Bronchial epithelial cell (primary cell): ENCODE measurements around the gene CRADD. TPM values are rescaled to one million over a fixed set of nuclear protein-coding genes. Genes with fewer than 3 reads are reported as not detected.
A peak's percentile ranks its signal among the peaks of the same experiment; 100 is the strongest.
"Not testable (repeated sequence)": the region's sequence is repeated elsewhere in the genome, so short reads cannot be mapped to it uniquely, and the experiment has no call there.

Experiments used
- DNase-seq: peaks from one replicate; pipeline ENCODE4 v3.0.0-alpha.2; 2010; ENCODE audit warnings: low read depth
- FAIRE-seq: peaks from 2 replicates; lab custom pipeline; 2011; peaks lifted over from hg19 to GRCh38; lab: Jason Lieb, UNC
- H3K27me3 ChIP-seq: 2 replicates; pipeline ENCODE4 v1.5.1; 2011; ENCODE audit warnings: low read length; ENCODE audit not compliant: control insufficient read depth, insufficient read depth
- H3K36me3 ChIP-seq: 2 replicates; pipeline ENCODE4 v1.5.1; 2011; ENCODE audit warnings: low read length; ENCODE audit not compliant: control insufficient read depth, insufficient read depth
- H3K4me3 ChIP-seq: 2 replicates; pipeline ENCODE4 v1.5.1; 2011; ENCODE audit warnings: mild to moderate bottlenecking, low read depth, low read length, control low read depth
- total RNA-seq: library from RNA; depleted of rRNA; stranded (reverse); fragments of >200 nt; gene quantifications from 2 replicates; pipeline ENCODE4 v1.2.1, GENCODE V29; 2014
- TF ChIP-seq, protein P1 (sequence below): IDR thresholded peaks from 2 replicates; pipeline ENCODE4 v1.5.1; 2011; ENCODE audit warnings: mild to moderate bottlenecking, moderate library complexity, low read length, control low read depth, inconsistent platforms; ENCODE audit not compliant: insufficient read depth, severe bottlenecking

Gene CRADD
- total RNA-seq, 1 donor from 2014 or later, result 11.8 TPM

DNA sequence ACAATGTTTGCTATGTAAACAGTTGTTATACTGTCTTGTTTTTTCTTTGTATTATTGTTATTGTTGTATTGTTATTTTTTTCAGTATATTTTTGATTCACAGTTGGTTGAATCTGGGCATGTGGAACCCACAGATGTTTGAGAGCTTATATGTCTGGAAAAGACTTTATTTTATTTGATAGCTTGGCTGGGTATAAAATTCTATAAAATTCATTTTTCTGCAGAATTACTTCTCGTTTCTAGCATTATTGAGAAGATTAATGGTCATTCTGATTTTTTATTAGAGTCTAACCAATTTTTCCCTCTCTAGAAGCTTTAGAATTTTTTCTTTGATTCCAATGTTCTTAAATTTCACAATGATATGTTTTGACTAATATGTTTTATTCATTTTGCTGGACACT lies 188.6 kb downstream of the CRADD start:
- no peaks in the 10 kb centered on the region for H3K27me3 ChIP-seq
- no peaks in the 10 kb centered on the region for H3K36me3 ChIP-seq
- no peak overlapping the region for H3K4me3 ChIP-seq
- TF ChIP-seq, protein P1, sequence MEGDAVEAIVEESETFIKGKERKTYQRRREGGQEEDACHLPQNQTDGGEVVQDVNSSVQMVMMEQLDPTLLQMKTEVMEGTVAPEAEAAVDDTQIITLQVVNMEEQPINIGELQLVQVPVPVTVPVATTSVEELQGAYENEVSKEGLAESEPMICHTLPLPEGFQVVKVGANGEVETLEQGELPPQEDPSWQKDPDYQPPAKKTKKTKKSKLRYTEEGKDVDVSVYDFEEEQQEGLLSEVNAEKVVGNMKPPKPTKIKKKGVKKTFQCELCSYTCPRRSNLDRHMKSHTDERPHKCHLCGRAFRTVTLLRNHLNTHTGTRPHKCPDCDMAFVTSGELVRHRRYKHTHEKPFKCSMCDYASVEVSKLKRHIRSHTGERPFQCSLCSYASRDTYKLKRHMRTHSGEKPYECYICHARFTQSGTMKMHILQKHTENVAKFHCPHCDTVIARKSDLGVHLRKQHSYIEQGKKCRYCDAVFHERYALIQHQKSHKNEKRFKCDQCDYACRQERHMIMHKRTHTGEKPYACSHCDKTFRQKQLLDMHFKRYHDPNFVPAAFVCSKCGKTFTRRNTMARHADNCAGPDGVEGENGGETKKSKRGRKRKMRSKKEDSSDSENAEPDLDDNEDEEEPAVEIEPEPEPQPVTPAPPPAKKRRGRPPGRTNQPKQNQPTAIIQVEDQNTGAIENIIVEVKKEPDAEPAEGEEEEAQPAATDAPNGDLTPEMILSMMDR, result no peak
- DNase-seq (no peak), FAIRE-seq (no peak)

DNA sequence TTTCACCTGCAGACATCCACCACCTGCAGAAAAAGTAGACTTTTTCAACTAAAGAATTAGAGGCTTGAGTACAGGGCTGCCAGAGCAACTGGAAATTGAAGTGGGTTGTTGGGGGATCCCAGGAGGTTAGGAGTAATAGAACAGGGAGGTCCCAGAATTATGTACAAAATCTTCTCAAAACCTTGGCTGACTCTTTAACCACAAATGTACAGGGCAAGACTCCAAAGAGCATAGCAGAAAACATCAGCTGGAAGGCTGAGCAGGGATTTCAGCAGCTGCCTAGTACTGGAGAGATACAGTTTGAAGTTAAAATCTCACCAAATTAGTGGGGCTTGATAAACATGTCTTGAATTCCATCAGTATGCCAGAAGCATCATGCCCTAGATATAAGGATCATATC lies 191.6 kb downstream of the CRADD start:
- peak; percentile 60 for FAIRE-seq
- TF ChIP-seq, protein P1, result no peak

DNA sequence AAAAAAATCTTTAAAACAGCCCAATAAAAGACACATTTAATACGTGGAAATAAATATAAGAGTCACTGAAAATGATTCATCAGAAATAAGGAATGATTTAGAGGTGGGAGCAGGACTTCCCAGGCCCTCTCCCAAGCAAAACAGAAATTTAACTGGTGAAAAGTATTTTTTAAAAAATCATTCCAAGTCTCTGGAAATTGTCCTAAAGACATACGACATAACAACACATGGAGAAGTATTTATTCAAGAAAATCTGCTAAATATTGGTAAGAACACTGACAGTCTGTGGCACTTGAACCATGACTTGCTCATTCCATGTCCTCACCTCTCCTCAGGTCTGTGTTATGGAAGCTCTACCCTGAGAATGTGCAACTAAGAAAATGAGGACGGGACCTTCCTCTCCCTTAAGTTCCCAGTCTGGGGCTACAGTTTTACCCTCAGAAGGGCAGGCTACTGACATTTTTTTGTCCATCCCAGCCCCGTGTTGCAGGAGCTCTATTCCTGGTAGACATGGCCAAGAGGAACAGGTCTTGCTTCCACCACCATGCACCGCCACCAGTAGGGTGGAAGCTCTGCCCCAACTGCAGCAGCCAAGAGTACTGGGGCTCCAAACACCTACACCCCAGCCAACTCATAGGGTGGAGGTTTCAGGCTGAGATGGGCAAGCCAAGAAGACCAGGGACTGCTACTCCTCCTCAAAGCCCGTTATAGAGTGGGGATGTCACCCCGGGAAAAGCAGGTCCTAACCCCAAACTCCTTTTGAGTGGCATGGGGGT lies 193.0 kb downstream of the CRADD start:
- Histone ChIP-seq H3K4me3 (no peak overlapping the region), H3K27me3 (no peaks in the 10 kb centered on the region), H3K36me3 (no peaks in the 10 kb centered on the region)
- TF ChIP-seq, protein P1, result no peak
- DNase-seq, result no peak
- FAIRE-seq, result no peak

More for the DNA sequence above, 191.6 kb downstream of the CRADD start:
- no peaks in the 10 kb centered on the region for H3K36me3 ChIP-seq
- DNase-seq, result no peak
- H3K27me3 ChIP-seq, result no peaks in the 10 kb centered on the region
- no peak overlapping the region for H3K4me3 ChIP-seq

DNA sequence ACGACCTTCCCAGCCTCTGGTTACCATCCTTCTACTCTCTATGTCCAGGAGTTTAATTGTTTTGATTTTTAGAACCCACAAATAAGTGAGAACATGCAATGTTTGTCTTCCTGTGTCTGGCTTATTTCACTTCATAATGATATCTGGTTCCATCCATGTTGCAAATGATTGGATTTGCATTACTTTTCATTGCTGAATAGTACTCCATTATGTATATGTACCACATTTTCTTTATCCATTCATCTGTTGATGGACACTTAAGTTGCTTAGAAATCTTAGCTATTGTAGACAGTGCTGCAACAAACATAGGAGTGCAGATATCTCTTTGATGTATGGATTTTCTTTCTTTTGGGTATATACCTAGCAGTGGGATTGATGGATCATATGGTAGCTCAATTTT lies 194.4 kb downstream of the CRADD start:
- DNase-seq, H3K4me3 ChIP-seq, H3K27me3 ChIP-seq, H3K36me3 ChIP-seq, FAIRE-seq: not testable (repeated sequence)

DNA sequence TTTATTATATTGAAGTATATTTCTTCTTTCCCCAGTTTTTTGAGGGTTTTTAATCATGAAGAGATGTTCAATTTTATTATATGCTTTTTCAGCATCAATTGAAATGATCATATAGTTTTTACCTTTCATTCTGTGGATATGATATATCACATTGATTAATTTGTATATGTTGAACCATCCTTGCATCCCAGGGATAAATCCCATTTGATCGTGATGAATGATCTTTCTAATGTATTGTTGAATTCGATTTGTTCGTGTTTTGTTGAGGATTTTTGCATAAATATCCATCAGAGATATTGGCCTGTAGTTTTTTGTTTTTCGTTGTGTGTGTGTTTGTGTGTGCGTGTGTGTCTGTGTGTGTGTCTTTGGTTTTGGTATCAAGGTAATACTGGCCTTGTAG lies 196.4 kb downstream of the CRADD start:
- DNase-seq (no peak), FAIRE-seq (no peak)
- Histone ChIP-seq H3K36me3 (no peaks in the 10 kb centered on the region), H3K27me3 (no peaks in the 10 kb centered on the region), H3K4me3 (no peak overlapping the region)
- TF ChIP-seq, protein P1, result no peak

DNA sequence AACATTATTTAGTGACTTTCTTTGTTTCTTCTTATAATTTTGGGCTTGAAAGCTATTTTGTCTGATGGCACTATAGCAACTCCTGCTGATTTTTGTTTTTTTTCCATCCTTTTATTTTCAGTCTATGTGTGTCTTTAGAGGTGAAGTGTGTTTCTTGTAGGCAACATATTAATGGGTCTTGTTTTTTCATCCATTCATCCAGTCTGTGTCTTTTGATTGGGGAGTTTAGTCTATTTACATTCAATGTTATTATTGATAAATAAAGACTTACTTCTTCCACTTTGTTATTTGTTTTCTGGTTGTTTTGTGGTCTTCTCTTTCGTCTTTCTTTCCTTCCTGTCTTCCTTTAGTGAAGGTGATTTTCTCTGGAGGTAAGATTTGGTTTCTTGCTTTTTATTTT lies 198.0 kb downstream of the CRADD start:
- FAIRE-seq (no peak), DNase-seq (no peak)
- no peaks in the 10 kb centered on the region for H3K36me3 ChIP-seq
- H3K4me3 ChIP-seq, result no peak overlapping the region
- no peaks in the 10 kb centered on the region for H3K27me3 ChIP-seq
- TF ChIP-seq, protein P1, result no peak
